MG63 (cell line): ENCODE results near the gene BAAT. TPM values are rescaled to one million over a fixed set of nuclear protein-coding genes. Genes with fewer than 3 reads are reported as not detected.
A peak's percentile ranks its signal among the peaks of the same experiment; 100 is the strongest.
"Not testable (repeated sequence)": the region's sequence is repeated elsewhere in the genome, so short reads cannot be mapped to it uniquely, and the experiment has no call there.

Experiments
- DNase-seq: peaks from one replicate; pipeline ENCODE4 v3.0.0-alpha.2; 2020
- H3K27me3 ChIP-seq: fragments of 250-450 bp; sonication (Bioruptor Pico); 2 replicates; pipeline ENCODE4 v1.5.1; 2020; ENCODE audit warnings: mild to moderate bottlenecking, moderate library complexity
- H3K36me3 ChIP-seq: fragments of 250-450 bp; sonication (Bioruptor Pico); 2 replicates; pipeline ENCODE4 v1.5.1; 2020; ENCODE audit warnings: mild to moderate bottlenecking, moderate library complexity
- H3K4me3 ChIP-seq: fragments of 250-450 bp; sonication (Bioruptor Pico); 2 replicates; pipeline ENCODE4 v1.5.1; 2020; ENCODE audit warnings: mild to moderate bottlenecking, moderate library complexity
- H3K9me3 ChIP-seq: fragments of 250-450 bp; sonication (Bioruptor Pico); 2 replicates; pipeline ENCODE4 v1.5.1; 2020; ENCODE audit warnings: mild to moderate bottlenecking, moderate library complexity
- total RNA-seq: library from RNA; depleted of rRNA; stranded (reverse); fragments of >200 nt; shearing (Covaris generic); gene quantifications from 2 replicates; pipeline ENCODE4 v1.2.3, GENCODE V29; 2014; ENCODE audit warnings: low replicate concordance; rRNA removed

BAAT gene
- 0.13 TPM in 1 of 2 replicates, not detected in the other for total RNA-seq

DNA sequence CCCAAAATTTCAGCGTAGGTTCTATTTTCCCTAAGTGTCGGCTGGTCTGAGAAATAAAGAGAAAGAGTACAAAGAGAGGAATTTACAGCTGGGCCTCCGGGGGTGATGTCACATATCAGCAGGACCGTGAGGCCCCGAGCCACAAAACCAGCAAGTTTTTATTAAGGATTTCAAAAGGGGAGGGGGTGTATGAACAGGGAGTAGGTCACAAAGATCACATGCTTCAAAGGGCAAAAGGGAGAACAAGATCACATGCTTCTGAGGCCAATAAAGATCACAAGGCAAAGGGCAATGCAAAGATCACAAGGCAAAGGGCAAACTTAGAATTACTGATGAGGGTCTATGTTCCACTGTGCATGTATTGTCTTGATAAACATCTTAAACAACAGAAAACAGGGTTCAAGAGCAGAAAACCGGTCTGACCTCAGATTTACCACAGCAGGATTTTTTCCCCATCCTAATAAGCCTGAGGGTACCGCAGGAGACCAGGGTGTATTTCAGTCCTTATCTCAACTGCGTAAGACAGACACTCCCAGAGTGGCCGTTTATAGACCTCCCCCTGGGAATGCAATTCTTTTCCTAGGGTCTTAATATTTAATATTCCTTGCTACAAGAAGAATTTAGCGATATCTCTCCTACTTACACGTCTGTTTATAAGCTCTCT, at the start of gene BAAT:
BAAT (minus strand) TSS at position 134 of the 664 bp plus-strand sequence. CDS start 13,602 bp downstream, outside the sequence.
- H3K27me3 ChIP-seq: not testable (repeated sequence)

DNA sequence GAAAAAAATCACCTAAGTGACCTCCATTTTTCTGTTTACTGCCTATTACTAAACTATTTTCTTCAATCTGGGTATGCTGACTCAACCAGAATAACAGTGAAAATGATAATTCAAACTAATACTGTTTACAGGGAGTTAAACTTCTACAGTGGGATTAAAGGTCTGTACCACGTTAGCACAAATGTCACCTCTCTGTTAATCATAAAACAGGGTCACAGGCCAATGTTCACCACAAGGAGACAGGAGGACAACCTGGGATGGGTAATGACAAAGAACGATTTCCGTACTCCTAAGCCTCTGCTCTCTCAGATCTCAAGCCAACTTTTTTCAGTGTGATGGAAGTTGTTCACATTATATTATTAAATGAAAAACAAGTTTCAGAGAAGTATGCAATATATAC, 48.4 kb upstream of the BAAT start:
- Histone ChIP-seq H3K36me3 (no peaks in the 10 kb centered on the region), H3K27me3 (peaks cover 4% of the 10 kb centered on the region; the same call in 1 of the 2 replicates), H3K4me3 (no peak overlapping the region), H3K9me3 (no peaks in the 10 kb centered on the region)
- no peak for DNase-seq

More for the DNA sequence above, at the start of gene BAAT:
- DNase-seq, H3K9me3 ChIP-seq, H3K4me3 ChIP-seq: not testable (repeated sequence)
- peaks cover 31% of the 10 kb centered on the region for H3K36me3 ChIP-seq

DNA sequence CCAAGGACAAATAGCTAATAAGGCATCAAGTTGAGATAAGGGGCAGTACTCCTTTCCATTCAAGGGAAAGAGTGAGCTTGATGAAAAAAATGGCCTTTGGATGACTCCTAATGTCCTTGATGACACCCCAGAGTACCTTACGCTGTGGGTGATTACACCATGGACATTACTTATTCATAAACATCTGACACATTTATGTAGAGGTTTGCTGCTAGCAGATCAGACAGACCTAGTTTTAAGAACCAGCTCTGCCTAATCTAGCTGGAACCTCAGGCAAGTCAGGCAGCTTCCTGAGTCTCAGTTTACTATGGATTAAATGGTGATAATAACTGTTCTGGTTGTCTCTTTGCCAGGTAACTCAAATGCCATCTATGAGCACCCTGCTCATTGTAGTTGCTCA, 47.9 kb upstream of the BAAT start:
- H3K4me3 ChIP-seq: no peak overlapping the region
- DNase-seq: no peak
- H3K36me3 ChIP-seq: no peaks in the 10 kb centered on the region
- H3K9me3 ChIP-seq: no peaks in the 10 kb centered on the region
- peaks cover 4% of the 10 kb centered on the region; the same call in 1 of the 2 replicates for H3K27me3 ChIP-seq

DNA sequence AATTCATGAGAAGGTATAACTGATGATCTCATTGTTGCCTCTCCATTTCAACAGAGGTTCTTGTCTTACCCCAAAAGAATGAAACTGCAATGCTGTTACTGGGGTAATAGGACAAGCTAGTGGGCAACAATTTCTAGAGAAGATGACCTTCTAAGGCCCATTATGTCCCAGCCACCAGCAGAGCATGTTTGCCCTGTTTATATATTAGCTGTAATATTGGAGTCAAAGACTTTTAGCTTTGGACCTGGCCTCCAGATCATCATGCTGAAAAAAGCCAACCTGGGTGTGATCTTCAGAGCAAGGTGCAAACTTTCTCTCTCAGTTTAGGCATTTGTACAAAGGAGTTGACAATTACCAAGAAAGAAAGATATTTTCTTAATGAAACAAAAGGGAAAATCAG, 47.4 kb upstream of the BAAT start:
- H3K27me3 ChIP-seq: peaks cover 4% of the 10 kb centered on the region; the same call in 1 of the 2 replicates
- no peak for DNase-seq
- H3K36me3 ChIP-seq: no peaks in the 10 kb centered on the region
- no peak overlapping the region for H3K4me3 ChIP-seq
- no peaks in the 10 kb centered on the region for H3K9me3 ChIP-seq

DNA sequence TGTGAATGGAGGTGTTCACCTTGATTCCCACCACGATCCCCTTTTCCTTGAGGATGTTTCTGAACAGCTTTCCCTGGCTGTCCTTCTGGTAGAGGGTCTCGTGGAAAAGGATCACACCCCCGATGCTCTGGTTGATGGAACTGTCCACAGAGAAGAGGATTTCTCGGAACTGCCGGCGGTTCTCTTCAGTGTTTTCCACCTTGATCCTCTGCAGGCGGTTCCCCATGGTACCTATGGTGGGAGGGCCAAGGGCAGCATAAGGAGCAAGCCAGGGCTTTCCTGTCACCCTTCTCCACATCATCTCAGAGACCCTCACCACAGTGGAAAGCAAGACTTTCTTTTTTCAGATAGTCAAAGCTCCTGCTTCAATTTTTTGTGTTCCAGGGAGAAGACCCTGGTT, 44.9 kb upstream of the BAAT start:
- H3K9me3 ChIP-seq: no peaks in the 10 kb centered on the region
- H3K4me3 ChIP-seq: no peak overlapping the region
- H3K36me3 ChIP-seq: no peaks in the 10 kb centered on the region
- DNase-seq: no peak
- no peaks in the 10 kb centered on the region; the same call in 1 of the 2 replicates for H3K27me3 ChIP-seq

DNA sequence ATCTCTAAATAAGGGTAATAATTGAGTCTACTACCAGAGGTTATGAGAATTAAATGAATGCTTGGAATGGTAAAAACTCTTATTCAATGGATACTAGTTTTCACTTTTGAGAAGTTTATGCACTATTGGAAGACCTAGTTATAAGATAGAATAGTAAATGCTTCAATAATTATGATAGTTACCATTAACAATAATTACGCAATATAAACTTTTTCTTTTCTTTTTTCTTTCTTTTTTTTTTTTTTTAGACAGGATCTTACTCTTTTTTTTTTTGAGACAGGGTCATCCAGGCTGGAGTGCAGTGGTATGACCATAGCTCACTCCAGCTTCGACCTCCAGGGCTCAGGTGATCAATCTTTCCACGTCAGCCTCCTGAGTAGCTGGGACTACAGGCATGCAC, 44.1 kb upstream of the BAAT start:
- Histone ChIP-seq H3K36me3 (no peaks in the 10 kb centered on the region), H3K4me3 (no peak overlapping the region), H3K27me3 (no peaks in the 10 kb centered on the region; the same call in 1 of the 2 replicates), H3K9me3 (no peaks in the 10 kb centered on the region)
- DNase-seq: no peak

DNA sequence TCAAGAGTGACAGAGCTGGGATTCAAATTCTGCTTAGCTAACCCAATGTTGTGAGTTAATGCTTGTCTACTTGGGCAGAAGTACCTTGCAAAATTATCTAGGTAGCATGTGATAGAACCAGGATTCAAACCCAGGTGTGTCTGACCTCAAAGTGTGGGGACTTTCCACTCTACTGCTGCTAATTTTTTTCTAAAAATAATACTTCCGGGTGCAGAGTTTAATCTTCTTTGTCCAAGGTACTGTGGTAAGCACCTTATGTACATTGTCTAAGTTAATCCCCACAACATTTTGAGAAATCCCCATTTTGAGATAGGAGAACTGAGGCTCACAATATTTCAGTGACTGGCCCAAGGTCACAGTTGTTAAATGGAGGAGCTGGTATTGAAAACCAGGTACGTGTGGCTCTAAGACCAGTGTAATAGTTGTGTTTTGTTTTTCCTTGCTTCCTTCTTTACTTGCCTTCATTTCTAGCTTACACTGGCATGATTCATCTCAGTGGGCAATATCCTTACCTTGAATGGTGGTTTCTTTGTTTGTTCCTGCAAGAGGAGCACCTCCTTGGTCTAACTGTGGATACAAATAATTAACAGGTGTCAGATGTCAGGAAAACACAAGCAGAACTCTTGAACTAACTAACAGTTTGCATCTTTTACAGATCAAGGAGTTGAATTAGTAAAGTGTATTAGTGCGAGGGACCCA, 43.3 kb upstream of the BAAT start:
- H3K36me3 ChIP-seq: no peaks in the 10 kb centered on the region
- H3K9me3 ChIP-seq: no peaks in the 10 kb centered on the region
- H3K4me3 ChIP-seq: no peak overlapping the region
- DNase-seq: no peak
- H3K27me3 ChIP-seq: no peaks in the 10 kb centered on the region

DNA sequence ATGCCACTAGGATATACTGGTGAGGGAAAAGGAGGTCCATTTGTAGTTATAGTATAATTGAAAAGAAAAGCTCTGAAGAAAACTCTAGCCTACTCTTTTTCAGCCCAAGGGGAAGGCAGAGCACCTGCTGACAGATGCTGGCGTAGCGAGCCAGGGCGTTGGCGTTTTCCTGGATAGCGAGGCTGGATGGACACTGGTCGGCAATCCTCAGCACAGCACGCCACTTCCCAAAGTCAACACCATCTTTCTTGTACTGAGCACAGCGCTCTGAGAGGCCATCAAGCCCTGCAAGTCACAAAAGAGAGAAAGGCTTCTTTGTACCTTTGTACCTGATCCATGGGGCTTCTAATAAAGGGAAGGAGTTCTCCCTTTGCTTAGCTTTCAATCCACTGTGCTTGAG, 42.6 kb upstream of the BAAT start:
- no peaks in the 10 kb centered on the region for H3K27me3 ChIP-seq
- DNase-seq: no peak
- H3K36me3 ChIP-seq: no peaks in the 10 kb centered on the region
- no peaks in the 10 kb centered on the region for H3K9me3 ChIP-seq
- H3K4me3 ChIP-seq: no peak overlapping the region

DNA sequence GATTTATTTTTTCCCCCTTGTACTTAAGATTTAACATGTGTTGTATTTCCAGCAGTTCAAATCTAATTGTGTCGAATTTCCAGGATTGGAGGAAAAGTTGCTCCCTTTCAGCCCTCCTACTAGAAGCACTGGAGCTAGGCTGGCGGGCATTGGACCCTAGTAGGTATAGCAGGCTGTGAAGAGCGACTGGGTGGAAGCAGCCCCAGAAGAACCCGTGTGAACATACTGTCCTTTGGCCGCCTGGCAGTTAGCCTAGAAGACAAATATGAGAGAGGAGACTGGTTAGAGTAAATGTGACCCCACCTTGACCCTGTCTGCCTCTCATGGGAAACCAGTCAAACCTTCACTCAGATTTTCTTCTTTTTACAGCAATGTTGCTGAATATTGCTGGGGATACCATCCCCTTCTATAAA, 36.9 kb upstream of the BAAT start:
- DNase-seq: no peak
- Histone ChIP-seq H3K4me3 (no peak overlapping the region), H3K9me3 (no peaks in the 10 kb centered on the region), H3K36me3 (no peaks in the 10 kb centered on the region), H3K27me3 (no peaks in the 10 kb centered on the region)

DNA sequence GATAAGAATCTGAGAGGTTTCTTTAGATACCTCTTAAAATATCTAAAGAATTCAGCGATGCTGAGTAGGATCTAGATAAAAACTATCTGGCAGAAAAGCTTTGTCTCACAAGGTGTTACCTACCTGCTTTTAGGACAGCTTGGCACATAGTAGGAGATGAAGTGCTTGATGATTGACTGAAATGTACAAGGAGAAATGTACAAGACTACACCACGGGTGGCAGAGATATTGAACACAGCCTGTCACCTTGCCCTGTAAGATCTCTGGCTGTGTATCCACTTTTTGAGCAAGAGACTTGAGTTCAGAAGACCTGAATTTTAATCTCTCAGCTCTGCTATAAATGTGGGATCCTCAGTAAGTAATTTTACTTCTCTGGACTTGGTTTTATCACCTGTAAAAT, 35.1 kb upstream of the BAAT start:
- H3K4me3 ChIP-seq: no peak overlapping the region
- no peak for DNase-seq
- H3K27me3 ChIP-seq: no peaks in the 10 kb centered on the region
- H3K36me3 ChIP-seq: peaks cover 7% of the 10 kb centered on the region
- H3K9me3 ChIP-seq: no peaks in the 10 kb centered on the region

DNA sequence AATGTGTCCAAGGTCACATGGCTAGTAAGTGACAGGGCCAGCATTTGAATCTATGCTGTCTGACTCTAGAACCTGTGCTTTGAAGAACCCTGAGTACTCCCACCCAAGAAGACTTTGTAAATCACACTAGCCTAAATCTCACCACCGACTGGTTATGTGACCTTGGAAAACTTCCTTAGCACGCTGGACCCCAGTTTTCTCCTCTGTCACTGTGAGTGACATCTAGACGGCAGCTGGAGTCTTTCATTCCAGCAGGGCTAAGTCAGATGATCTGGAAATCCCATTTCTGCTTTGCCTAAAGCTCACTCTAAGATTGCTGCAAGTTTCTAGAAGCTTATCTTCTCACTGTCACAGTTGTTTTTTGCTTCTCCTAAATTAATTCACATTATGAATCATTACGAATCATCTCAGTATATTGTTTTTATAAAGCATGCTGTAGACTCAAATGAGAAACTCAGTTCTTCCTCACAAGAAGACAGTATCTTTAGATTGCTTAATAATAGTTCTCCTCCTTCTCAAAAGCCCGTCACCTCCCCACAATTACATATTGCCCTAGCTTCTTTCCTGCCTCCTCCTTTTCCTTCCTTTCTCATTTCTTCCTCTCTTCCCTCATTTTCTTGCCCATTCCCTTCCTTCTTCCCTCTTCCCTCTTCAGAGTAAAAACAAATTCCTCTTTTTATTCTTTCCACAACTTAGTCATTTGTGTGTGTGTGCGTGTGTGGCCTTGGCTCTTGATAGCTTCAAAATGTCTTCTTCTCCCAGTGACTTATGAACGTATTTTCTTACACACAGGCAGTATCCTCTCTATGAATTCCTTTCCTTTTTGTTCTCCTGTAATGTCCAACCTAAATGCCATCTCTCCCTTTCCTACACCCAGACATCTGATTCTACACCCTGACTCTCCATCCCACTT, 34.0 kb upstream of the BAAT start:
- H3K36me3 ChIP-seq: peaks cover 9% of the 10 kb centered on the region
- H3K27me3 ChIP-seq: no peaks in the 10 kb centered on the region
- H3K9me3 ChIP-seq: no peaks in the 10 kb centered on the region
- H3K4me3 ChIP-seq: no peak overlapping the region
- DNase-seq: peak; percentile 16

DNA sequence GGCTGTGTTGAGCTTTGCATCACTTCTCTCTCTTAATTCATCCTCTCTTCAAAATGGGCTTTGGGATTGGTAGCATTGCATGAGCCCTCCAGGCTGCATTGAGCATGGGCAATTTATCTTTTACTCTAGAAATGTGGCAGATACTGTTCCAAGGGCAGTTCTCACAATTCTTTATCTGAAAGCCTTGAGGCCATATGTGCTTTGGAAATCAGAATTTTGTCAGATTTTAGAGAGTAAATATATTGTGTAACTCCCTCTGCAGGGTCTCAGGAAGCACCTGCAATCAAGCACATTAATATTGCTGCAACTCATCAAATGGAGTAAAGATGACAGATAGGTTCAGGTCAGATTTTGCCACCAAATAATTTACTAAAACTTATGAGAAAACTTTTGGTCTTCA, 33.2 kb upstream of the BAAT start:
- Histone ChIP-seq H3K36me3 (peaks cover 12% of the 10 kb centered on the region), H3K9me3 (no peaks in the 10 kb centered on the region; the same call in 1 of the 2 replicates), H3K4me3 (no peak overlapping the region), H3K27me3 (no peaks in the 10 kb centered on the region)
- DNase-seq: no peak

DNA sequence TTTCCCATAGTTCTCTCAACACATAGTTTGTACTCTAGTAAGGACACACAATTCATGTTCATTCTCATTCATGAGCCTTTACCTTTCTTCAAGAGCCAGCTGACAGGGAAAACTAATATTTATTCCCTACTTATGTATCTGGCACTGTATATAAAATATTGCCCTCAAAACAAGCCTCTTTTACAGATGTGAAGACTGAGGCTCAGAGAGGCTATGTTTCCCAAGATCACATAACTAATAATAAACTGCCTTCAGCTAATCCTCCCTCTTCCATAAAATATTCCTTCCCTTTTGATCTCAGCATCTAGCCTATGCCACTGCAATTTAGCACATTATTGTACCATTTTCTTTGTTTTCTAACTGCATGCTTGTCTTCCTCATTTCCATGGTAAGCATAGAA, 32.6 kb upstream of the BAAT start:
- Histone ChIP-seq H3K4me3 (no peak overlapping the region), H3K27me3 (no peaks in the 10 kb centered on the region), H3K9me3 (no peaks in the 10 kb centered on the region; the same call in 1 of the 2 replicates), H3K36me3 (peaks cover 13% of the 10 kb centered on the region)
- no peak for DNase-seq

DNA sequence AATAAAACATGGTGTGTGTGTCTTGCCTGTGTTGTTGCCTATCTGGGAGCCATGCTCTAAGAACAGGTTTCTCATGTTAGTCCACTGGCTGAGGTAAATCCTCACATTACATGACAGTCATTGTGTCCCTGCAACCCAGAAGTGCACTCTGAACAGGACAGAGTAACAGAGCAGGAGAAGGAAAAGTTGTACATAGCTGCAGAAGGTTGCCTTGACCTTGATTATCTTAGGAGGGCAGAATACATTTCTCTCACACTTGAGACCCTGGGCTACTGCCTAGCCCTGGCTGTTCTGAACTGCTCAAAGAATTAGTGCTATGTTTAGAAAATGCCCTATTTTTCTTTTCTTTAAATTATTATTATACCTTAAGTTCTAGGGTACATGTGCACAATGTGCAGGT, 30.8 kb upstream of the BAAT start:
- no peak for DNase-seq
- no peaks in the 10 kb centered on the region for H3K27me3 ChIP-seq
- peaks cover 17% of the 10 kb centered on the region for H3K36me3 ChIP-seq
- peaks cover 17% of the 10 kb centered on the region for H3K9me3 ChIP-seq
- H3K4me3 ChIP-seq: no peak overlapping the region

DNA sequence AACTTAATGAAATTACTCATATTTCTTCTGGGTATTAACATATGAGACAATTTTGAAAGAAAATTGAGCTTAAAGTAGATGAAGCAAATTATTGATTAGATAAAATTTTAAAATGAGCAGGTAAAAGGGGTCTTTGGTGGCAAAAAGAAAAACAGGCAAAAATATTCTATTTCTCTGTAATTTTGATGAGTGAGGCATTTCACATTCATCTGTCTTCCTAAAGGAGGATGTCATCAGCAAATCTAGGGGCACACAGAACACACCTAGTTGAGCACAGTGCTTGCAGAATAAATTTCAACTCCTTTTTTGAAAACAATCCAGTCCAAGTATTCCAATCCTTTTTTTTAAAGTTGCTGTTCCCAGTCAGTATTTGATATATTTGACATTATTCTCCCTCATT, 30.0 kb upstream of the BAAT start:
- DNase-seq: no peak
- H3K9me3 ChIP-seq: peaks cover 24% of the 10 kb centered on the region
- H3K4me3 ChIP-seq: no peak overlapping the region
- peaks cover 24% of the 10 kb centered on the region for H3K36me3 ChIP-seq
- H3K27me3 ChIP-seq: no peaks in the 10 kb centered on the region

DNA sequence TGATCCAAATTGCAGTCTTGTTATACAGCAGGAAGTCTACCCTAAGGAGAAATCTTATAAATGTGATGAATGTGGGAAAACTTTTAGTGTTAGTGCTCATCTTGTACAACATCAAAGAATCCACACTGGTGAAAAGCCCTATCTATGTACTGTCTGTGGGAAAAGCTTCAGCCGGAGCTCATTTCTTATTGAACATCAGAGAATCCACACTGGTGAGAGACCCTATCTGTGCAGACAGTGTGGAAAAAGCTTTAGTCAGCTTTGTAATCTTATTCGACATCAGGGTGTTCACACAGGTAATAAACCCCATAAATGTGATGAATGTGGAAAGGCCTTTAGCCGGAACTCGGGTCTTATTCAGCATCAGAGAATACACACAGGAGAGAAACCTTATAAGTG, 24.3 kb upstream of the BAAT start:
- Histone ChIP-seq H3K36me3 (peaks cover 72% of the 10 kb centered on the region), H3K27me3 (no peaks in the 10 kb centered on the region), H3K4me3 (no peak overlapping the region), H3K9me3 (peaks cover 72% of the 10 kb centered on the region)
- DNase-seq: no peak
